Fibroblast of lung (primary cell): ENCODE results near the gene TOR4A. TPM values are rescaled to one million over a fixed set of nuclear protein-coding genes. Genes with fewer than 3 reads are reported as not detected.

ENCODE experiments used
- DNase-seq, 2 donors: peaks; one replicate each; pipeline versions ENCODE4 v3.0.0 to v3.0.0-alpha.2; 2010; ENCODE audit warnings: low read depth in 2 of 2
- H2AFZ ChIP-seq: 2 replicates; pipeline ENCODE4 v1.5.1; 2012; ENCODE audit warnings: low read length, control low read depth, inconsistent platforms
- H3K27ac ChIP-seq: 2 replicates; pipeline ENCODE4 v1.5.1; 2011; ENCODE audit warnings: low read length, control low read depth; ENCODE audit not compliant: insufficient read depth
- H3K27me3 ChIP-seq: 2 replicates; pipeline ENCODE4 v1.5.1; 2011; ENCODE audit warnings: mild to moderate bottlenecking, low read length; ENCODE audit not compliant: control insufficient read depth, insufficient read depth
- H3K36me3 ChIP-seq: 2 replicates; pipeline ENCODE4 v1.5.1; 2011; ENCODE audit warnings: low read length; ENCODE audit not compliant: control insufficient read depth, insufficient read depth
- H3K4me1 ChIP-seq: 2 replicates; pipeline ENCODE4 v1.5.1; 2011; ENCODE audit warnings: low read length; ENCODE audit not compliant: control insufficient read depth, insufficient read depth; ENCODE audit errors: extremely low read depth
- H3K4me2 ChIP-seq: 2 replicates; pipeline ENCODE4 v1.5.1; 2011; ENCODE audit warnings: low read length, control low read depth; ENCODE audit not compliant: insufficient read depth; ENCODE audit errors: extremely low read depth
- H3K4me3 ChIP-seq, 4 experiments: fragments of 200-600 bp in 1 of 4; sonication (generic) in 1 of 4; replicated peaks in 1 of 4; 2 replicates each; pipeline ENCODE4 v1.5.1; 2011 to 2016; ENCODE audit warnings: low read length in 4 of 4, low read depth in 3 of 4, mild to moderate bottlenecking in 3 of 4, control low read depth in 2 of 4, inconsistent platforms in 1 of 4, mixed read lengths in 1 of 4; ENCODE audit not compliant: insufficient read depth in 1 of 4; ENCODE audit errors: control extremely low read depth in 1 of 4
- H3K79me2 ChIP-seq: 2 replicates; pipeline ENCODE4 v1.5.1; 2012; ENCODE audit warnings: mild to moderate bottlenecking, low read length, inconsistent platforms; ENCODE audit not compliant: control insufficient read depth, insufficient read depth
- H3K9ac ChIP-seq: 2 replicates; pipeline ENCODE4 v1.5.1; 2011; ENCODE audit warnings: mild to moderate bottlenecking, low read length, control low read depth; ENCODE audit not compliant: insufficient read depth
- H3K9me3 ChIP-seq: 2 replicates; pipeline ENCODE4 v1.5.1; 2012; ENCODE audit warnings: low read depth, low read length; ENCODE audit not compliant: control insufficient read depth, insufficient read depth
- H4K20me1 ChIP-seq: 2 replicates; pipeline ENCODE4 v1.5.1; 2011; ENCODE audit warnings: low read length; ENCODE audit not compliant: control insufficient read depth, insufficient read depth; ENCODE audit errors: extremely low read depth
- EZH2 ChIP-seq: IDR thresholded peaks from 2 replicates; pipeline ENCODE4 v1.5.1; 2012; ENCODE audit warnings: low read length, control low read depth, mild to moderate bottlenecking; ENCODE audit errors: missing control alignments
- polyA plus RNA-seq, 2 donors: library from polyadenylated mRNA; depleted of rRNA in 1 of 2; stranded (reverse) in 1 of 2; unstranded in 1 of 2; fragments of >200 nt; gene quantifications; 2 replicates each; pipeline ENCODE4 v1.2.1, GENCODE V29; 2011 to 2012; ENCODE audit warnings: missing spikeins in 1 of 2
- total RNA-seq: library from RNA; depleted of rRNA; stranded (reverse); fragments of >200 nt; gene quantifications from 2 replicates; pipeline ENCODE4 v1.2.1, GENCODE V29; 2014
- TF ChIP-seq, protein P1 (sequence below), 2 donors: IDR thresholded peaks in 1 of 2; conservative IDR thresholded peaks in 1 of 2; 1 replicate in 1 of 2; 2 replicates in 1 of 2; pipeline ENCODE4 v1.5.1; 2011 to 2012; ENCODE audit warnings: low read length in 2 of 2, control low read depth in 1 of 2, inconsistent platforms in 1 of 2, low read depth in 1 of 2, mild to moderate bottlenecking in 1 of 2

The TOR4A gene
- total and polyA plus RNA-seq, 2 donors (not counting 1 experiment from before 2014, with no cell fraction given) = 3.3 to 22.1 TPM

DNA sequence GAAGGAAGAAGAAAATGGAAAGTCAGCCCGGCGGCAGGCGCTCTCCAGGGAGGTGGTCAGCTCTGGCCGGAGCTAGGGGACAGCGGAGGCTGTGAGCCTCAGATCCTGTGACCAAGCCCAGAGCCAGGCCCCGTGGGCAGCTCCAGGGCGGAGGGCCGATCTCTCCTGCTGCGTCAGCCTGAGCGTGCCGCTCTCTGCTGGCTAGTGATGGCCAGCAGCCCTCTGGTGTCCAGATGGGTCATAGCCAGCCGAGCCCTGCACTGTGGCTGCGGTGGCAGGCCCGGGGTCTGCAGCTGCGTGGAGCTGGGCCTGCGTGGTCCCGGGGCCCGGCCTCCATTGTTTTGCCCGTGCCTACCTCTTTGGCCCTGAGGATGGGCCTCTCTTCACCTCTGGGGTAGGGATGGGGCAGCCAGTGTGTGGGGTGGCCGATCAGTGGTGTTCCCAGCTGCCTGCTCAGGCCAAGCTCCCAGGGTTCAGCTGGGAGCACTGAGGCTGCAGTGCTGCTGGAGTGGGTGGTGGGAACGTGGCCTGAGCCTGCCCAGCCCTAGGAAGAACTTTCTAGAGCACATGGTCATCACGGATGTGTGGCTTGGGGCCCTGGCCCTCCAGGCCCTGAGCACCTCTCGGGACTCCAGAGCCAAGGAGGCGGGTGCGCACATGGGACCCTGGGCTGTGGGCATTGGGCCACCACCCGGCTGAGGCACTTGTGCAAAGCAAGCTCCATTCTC is 41.6 kb downstream of the TOR4A start:
- Histone ChIP-seq H3K27ac (no peak overlapping the region), H3K9me3 (no peaks in the 10 kb centered on the region), H3K9ac (no peak overlapping the region), H3K4me1 (no peaks in the 10 kb centered on the region), H2AFZ (no peak overlapping the region), H3K27me3 (no peaks in the 10 kb centered on the region), H3K79me2 (no peaks in the 10 kb centered on the region), H3K4me3 (no peak overlapping the region), H3K4me2 (no peak overlapping the region), H3K36me3 (no peaks in the 10 kb centered on the region), H4K20me1 (no peaks in the 10 kb centered on the region)
- no peak for TF ChIP-seq EZH2
- TF ChIP-seq, protein P1, sequence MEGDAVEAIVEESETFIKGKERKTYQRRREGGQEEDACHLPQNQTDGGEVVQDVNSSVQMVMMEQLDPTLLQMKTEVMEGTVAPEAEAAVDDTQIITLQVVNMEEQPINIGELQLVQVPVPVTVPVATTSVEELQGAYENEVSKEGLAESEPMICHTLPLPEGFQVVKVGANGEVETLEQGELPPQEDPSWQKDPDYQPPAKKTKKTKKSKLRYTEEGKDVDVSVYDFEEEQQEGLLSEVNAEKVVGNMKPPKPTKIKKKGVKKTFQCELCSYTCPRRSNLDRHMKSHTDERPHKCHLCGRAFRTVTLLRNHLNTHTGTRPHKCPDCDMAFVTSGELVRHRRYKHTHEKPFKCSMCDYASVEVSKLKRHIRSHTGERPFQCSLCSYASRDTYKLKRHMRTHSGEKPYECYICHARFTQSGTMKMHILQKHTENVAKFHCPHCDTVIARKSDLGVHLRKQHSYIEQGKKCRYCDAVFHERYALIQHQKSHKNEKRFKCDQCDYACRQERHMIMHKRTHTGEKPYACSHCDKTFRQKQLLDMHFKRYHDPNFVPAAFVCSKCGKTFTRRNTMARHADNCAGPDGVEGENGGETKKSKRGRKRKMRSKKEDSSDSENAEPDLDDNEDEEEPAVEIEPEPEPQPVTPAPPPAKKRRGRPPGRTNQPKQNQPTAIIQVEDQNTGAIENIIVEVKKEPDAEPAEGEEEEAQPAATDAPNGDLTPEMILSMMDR (conservative IDR thresholded peaks at IDR 0.05 in 1 of 2, IDR thresholded peaks at IDR 0.05 in 1 of 2; ENCODE audit: low read depth in 1 of 2, low read length in 2 of 2) = peak; percentile 13 to 14
- DNase-seq = peak in 1 of 2 donors; percentile 43

DNA sequence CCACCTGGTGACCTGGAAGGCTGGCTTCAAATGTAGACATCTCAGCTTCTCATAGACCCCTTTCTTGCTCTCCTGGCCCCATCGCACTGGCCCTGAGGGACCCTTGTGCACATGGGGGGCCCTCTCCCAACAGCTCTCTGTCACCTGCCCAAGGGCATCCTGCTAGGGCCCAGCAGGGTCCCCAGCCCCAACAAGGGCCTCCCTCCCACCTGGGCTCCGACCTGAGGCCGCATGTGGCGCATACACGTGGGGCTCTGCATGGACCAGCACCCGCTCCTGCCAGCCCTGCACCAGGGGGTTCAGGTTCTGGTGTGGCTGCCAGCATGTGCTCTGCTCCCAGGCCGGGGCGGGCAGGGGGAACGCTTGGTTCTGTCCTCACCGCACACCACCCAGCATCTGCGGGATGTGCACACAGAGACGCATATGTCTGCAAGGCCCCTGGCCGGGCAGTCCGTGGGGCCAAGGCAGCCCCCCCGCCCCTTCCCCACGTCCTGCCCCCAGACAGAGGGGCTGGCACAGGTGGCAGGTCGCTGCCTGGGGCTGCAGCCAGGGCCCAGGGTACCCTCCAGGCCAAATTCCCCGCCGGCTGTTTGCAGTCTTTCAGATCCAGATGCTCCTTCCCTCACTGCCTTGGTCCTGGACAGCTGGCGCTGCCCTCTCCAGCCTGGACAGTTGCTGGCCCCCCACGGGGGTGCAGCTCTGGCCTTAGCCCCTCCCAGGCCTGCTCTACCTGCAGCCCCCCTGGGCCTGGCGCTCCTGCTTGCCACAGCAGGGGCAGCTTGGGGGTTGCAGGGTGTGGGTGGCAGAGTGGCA is 42.4 kb downstream of the TOR4A start:
- no peak overlapping the region for H3K4me3 ChIP-seq
- H3K36me3 ChIP-seq = no peaks in the 10 kb centered on the region
- no peak for TF ChIP-seq EZH2
- TF ChIP-seq, protein P1 (conservative IDR thresholded peaks at IDR 0.05 in 1 of 2, IDR thresholded peaks at IDR 0.05 in 1 of 2; ENCODE audit: low read depth in 1 of 2, low read length in 2 of 2) = no peak
- no peak overlapping the region for H3K4me2 ChIP-seq
- no peak overlapping the region for H3K27ac ChIP-seq
- H4K20me1 ChIP-seq = no peaks in the 10 kb centered on the region
- no peak for DNase-seq
- H3K79me2 ChIP-seq = no peaks in the 10 kb centered on the region
- no peaks in the 10 kb centered on the region for H3K4me1 ChIP-seq
- H3K9me3 ChIP-seq = no peaks in the 10 kb centered on the region
- H3K9ac ChIP-seq = no peak overlapping the region
- H2AFZ ChIP-seq = no peak overlapping the region
- H3K27me3 ChIP-seq = no peaks in the 10 kb centered on the region

DNA sequence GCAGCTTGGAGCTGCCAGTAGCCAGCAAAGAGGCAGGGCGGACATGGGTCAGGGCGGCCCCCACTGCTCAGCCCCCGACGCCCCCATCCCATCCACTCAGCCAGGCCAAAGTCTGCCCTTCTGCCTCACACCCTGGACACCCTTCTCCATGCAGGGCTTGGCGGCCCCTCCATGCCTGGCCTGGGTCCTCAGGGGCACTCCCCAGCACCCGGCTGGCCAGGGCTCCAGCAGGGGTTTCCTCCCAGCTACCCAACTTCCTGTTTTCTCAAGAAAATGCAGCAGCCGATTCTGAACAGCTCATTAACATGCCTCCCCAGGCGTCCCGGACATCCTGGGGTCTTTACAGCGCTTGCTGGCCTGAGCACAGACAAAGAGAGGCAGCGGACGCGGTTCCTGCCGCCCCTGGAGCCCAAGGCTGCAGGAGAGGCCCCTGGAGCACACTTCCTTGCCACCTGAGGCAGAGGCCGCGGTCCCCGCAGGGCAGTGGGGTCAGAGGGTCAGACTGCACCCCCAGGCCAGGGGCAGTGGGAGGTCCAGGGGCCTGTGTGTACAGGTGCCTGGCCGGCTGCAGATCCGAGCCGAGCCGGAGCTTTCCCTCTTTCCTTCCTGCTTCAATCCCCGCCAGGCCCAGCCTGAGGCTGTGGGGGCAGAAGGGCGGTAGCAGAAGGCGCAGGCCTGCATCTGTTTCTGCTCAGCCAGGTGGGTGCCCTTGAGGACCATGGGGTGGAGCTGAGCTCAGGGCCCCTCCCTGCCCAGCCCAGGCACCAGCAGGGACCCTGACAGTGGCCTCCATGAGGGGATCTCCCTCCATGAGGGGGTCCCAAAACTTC is 43.2 kb downstream of the TOR4A start:
- Histone ChIP-seq H3K27me3 (no peaks in the 10 kb centered on the region), H3K4me3 (no peak overlapping the region), H3K79me2 (no peaks in the 10 kb centered on the region), H3K4me2 (no peak overlapping the region), H3K9me3 (no peaks in the 10 kb centered on the region), H3K27ac (no peak overlapping the region), H4K20me1 (no peaks in the 10 kb centered on the region), H3K9ac (no peak overlapping the region), H3K4me1 (no peaks in the 10 kb centered on the region), H2AFZ (no peak overlapping the region), H3K36me3 (no peaks in the 10 kb centered on the region)
- DNase-seq = no peak
- TF ChIP-seq, protein P1 (conservative IDR thresholded peaks at IDR 0.05 in 1 of 2, IDR thresholded peaks at IDR 0.05 in 1 of 2; ENCODE audit: low read depth in 1 of 2, low read length in 2 of 2) = no peak
- TF ChIP-seq EZH2 = no peak
